ENCODE data around the gene SLC35B2.

- no peak for TF ChIP-seq EZH2 (IDR thresholded peaks at IDR 0.05; ENCODE audit: low read length, missing control alignments)
- TF ChIP-seq CTCF (conservative IDR thresholded peaks at IDR 0.05 in 1 of 2, IDR thresholded peaks at IDR 0.05 in 1 of 2; ENCODE audit: low read depth in 1 of 2, low read length in 2 of 2) = no peak
Observed at GRCh38 chr6:44227148-44227793, 30.1 kb downstream of the SLC35B2 start.
